Epithelial cell of proximal tubule (primary cell): ENCODE data around the gene SCNN1G. TPM values are rescaled to one million over a fixed set of nuclear protein-coding genes. Genes with fewer than 3 reads are reported as not detected.
"Not testable (repeated sequence)": the region's sequence is repeated elsewhere in the genome, so short reads cannot be mapped to it uniquely, and the experiment has no call there.

Experiments used
- DNase-seq: peaks from one replicate; pipeline ENCODE4 v3.0.0-alpha.2; 2011; ENCODE audit warnings: low read depth
- H3K4me3 ChIP-seq: 2 replicates; pipeline ENCODE4 v1.5.1; 2011; ENCODE audit warnings: low read depth, mild to moderate bottlenecking, low read length
- total RNA-seq: library from RNA; depleted of rRNA; stranded (reverse); fragments of >200 nt; gene quantifications from 2 replicates; pipeline ENCODE4 v1.2.3, GENCODE V29; 2015
- TF ChIP-seq, protein P1 (sequence below): conservative IDR thresholded peaks from 2 replicates; pipeline ENCODE4 v1.5.1; 2012; ENCODE audit warnings: low read depth, mild to moderate bottlenecking, low read length

The SCNN1G gene
- total RNA-seq, 1 donor from 2014 or later: 0.17 TPM

DNA sequence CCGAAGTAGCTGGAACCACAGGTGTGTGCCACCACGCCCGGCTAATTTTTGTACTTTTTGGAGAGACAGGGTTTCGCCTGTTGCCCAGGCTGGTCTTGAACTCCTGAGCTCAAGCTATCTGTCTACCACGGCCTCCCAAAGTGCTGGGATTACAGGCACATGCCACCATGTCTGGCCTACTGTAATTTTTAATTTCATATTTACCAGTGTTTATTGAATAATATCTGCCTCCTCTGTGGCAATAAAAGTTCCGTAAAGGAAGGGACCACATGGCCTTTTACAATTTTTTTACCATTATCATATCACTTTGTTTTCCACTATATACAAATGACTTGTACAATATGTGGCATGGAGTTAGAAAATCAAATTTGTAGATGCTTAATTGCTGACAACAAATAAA lies 41.0 kb upstream of the SCNN1G start:
- no peak overlapping the region for H3K4me3 ChIP-seq
- TF ChIP-seq, protein P1, sequence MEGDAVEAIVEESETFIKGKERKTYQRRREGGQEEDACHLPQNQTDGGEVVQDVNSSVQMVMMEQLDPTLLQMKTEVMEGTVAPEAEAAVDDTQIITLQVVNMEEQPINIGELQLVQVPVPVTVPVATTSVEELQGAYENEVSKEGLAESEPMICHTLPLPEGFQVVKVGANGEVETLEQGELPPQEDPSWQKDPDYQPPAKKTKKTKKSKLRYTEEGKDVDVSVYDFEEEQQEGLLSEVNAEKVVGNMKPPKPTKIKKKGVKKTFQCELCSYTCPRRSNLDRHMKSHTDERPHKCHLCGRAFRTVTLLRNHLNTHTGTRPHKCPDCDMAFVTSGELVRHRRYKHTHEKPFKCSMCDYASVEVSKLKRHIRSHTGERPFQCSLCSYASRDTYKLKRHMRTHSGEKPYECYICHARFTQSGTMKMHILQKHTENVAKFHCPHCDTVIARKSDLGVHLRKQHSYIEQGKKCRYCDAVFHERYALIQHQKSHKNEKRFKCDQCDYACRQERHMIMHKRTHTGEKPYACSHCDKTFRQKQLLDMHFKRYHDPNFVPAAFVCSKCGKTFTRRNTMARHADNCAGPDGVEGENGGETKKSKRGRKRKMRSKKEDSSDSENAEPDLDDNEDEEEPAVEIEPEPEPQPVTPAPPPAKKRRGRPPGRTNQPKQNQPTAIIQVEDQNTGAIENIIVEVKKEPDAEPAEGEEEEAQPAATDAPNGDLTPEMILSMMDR: no peak
- DNase-seq: no peak

- H3K4me3 ChIP-seq: no peak overlapping the region
- TF ChIP-seq, protein P1: no peak
- DNase-seq: no peak
Measured at GRCh38 chr16:23141959-23142740, 40.4 kb upstream of the SCNN1G start.

DNA sequence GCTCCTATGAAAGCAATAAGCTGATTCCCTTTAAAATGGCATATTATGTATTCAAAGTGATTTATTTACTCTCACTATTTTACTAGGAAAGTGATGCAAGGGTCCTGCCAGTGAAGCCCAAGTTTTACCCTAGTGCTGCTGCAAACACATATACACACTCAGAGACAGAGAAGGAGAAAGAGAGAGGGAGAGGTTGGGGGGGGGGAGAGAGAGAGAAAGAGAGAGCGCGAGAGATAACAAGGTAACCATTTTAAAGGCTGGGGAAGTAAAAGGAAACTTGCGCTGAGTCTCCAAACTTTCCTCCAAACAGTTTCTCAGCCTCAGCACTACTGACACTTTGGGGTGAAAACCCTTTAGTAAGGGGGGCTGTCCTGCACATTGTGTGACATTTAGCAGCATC lies 39.2 kb upstream of the SCNN1G start:
- no peak for DNase-seq
- H3K4me3 ChIP-seq: no peak overlapping the region
- TF ChIP-seq, protein P1: no peak

- not testable (repeated sequence) for DNase-seq, H3K4me3 ChIP-seq
Measured at GRCh38 chr16:23144393-23144792, 38.2 kb upstream of the SCNN1G start.

DNA sequence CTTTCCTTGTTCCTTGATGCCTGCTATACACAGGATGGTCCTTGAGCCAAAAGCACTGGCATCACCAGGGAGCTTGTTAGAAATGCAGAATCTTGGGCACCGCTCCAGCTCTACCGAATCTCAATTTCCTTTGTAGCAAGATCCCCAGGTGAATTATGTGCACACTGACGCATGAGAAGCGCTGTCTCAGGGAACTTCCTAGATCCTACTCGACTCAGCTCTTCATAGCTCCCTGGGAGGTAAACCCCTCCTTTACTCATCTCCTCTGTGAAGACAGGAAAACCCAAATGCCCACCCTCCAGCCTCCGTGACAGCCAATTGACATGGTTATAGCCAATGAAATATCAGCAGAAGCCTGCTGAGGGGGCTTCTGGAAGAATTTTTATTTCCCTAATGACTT lies 37.4 kb upstream of the SCNN1G start:
- DNase-seq: peak; percentile 71
- peak overlapping the region; percentile 26 for H3K4me3 ChIP-seq
- TF ChIP-seq, protein P1: no peak

- DNase-seq: peak; percentile 97
- H3K4me3 ChIP-seq: peak overlapping the region; percentile 26
Measured at GRCh38 chr16:23145608-23146007, 36.9 kb upstream of the SCNN1G start.

GRCh38 chr16:23146877-23147601 lies 35.5 kb upstream of the SCNN1G start:
- TF ChIP-seq, protein P1: no peak
- no peak for DNase-seq
- H3K4me3 ChIP-seq: peak overlapping the region; percentile 63

More at GRCh38 chr16:23145608-23146007, 36.9 kb upstream of the SCNN1G start:
- TF ChIP-seq, protein P1: no peak
